GM12878 (cell line): ENCODE data around the gene NDUFA12. TPM values are rescaled to one million over a fixed set of nuclear protein-coding genes. Genes with fewer than 3 reads are reported as not detected.

Experiments used
- BCLAF1 ChIP-seq: fragments of 450-650 bp; IDR thresholded peaks from 2 replicates; pipeline ENCODE4 v1.6.1; 2017; ENCODE audit warnings: antibody characterized with exemption, mild to moderate bottlenecking, moderate library complexity
- CBFB ChIP-seq: IDR thresholded peaks from 2 replicates; pipeline ENCODE4 v1.6.1; 2016; ENCODE audit warnings: antibody characterized with exemption, low read depth
- MTA2 ChIP-seq: fragments of 450-650 bp; IDR thresholded peaks from 2 replicates; pipeline ENCODE4 v1.6.1; 2016; ENCODE audit warnings: low read depth, mild to moderate bottlenecking, moderate library complexity
- MYC ChIP-seq: IDR thresholded peaks from 2 replicates; pipeline ENCODE4 v1.6.1; 2011; ENCODE audit warnings: mild to moderate bottlenecking, low read length, moderate library complexity, inconsistent platforms; ENCODE audit not compliant: insufficient read depth, insufficient replicate concordance, insufficient read length, severe bottlenecking
- NR2C2 ChIP-seq: IDR thresholded peaks from 2 replicates; pipeline ENCODE4 v1.6.1; 2011; ENCODE audit warnings: borderline replicate concordance, low read depth; ENCODE audit not compliant: control insufficient read depth, insufficient read length
- RAD21 ChIP-seq: IDR thresholded peaks from 2 replicates; pipeline ENCODE4 v1.6.1; 2011; ENCODE audit warnings: mild to moderate bottlenecking, low read depth, low read length, moderate library complexity; ENCODE audit not compliant: insufficient read depth
- RUNX3 ChIP-seq: IDR thresholded peaks from 2 replicates; pipeline ENCODE4 v1.6.1; 2012; ENCODE audit warnings: low read length, inconsistent platforms
- SMAD1 ChIP-seq: fragments of 450-650 bp; IDR thresholded peaks from 2 replicates; pipeline ENCODE4 v1.6.1; 2018; ENCODE audit warnings: mild to moderate bottlenecking, low read depth; ENCODE audit not compliant: partially characterized antibody
- SMARCA5 ChIP-seq: fragments of 450-650 bp; IDR thresholded peaks from 2 replicates; pipeline ENCODE4 v1.6.1; 2017; ENCODE audit warnings: mild to moderate bottlenecking
- SRF ChIP-seq, 2 experiments: IDR thresholded peaks; 2 replicates each; pipeline ENCODE4 v1.6.1; 2011; ENCODE audit warnings: low read depth in 2 of 2, low read length in 2 of 2, mild to moderate bottlenecking in 1 of 2, moderate library complexity in 1 of 2
- TARDBP ChIP-seq: IDR thresholded peaks from 2 replicates; pipeline ENCODE4 v1.6.1; 2016; ENCODE audit warnings: borderline replicate concordance
- TCF12 ChIP-seq: IDR thresholded peaks from 2 replicates; pipeline ENCODE4 v1.6.1; 2011; ENCODE audit warnings: low read depth, mild to moderate bottlenecking, low read length
- ZNF24 ChIP-seq: fragments of 450-650 bp; IDR thresholded peaks from 2 replicates; pipeline ENCODE4 v1.6.1; 2017; ENCODE audit warnings: antibody characterized with exemption, mild to moderate bottlenecking
- polyA plus RNA-seq, 11 experiments: library from polyadenylated mRNA; depleted of rRNA in 4 of 11; unstranded in 6 of 11; stranded (reverse) in 5 of 11; fragments of >200 nt; fragmentation: Nextera tagmentation in 4 of 11; fragmentation: Illumina TruSeq in 1 of 11; extraction: Ambion mirVana in 4 of 11; extraction: Trizol in 1 of 11; gene quantifications; 1 replicate in 1 of 11; 2 replicates in 10 of 11; pipeline versions ENCODE4 v1.2.1 to v1.2.3, GENCODE V29; 2011 to 2016; ENCODE audit warnings: inconsistent platforms in 2 of 11, missing spikeins in 2 of 11, low read depth in 1 of 11
- total RNA-seq, 4 experiments: library from RNA; depleted of rRNA in 3 of 4; stranded (reverse); fragments of >200 nt in 3 of 4; fragmentation: Illumina TruSeq in 1 of 4; extraction: Trizol in 1 of 4; gene quantifications; 2 replicates each; pipeline versions ENCODE4 v1.2.1 to v1.2.3, GENCODE V29; 2013 to 2021
- TF ChIP-seq, protein P1 (sequence below): IDR thresholded peaks from 2 replicates; pipeline ENCODE4 v1.6.1; 2011; ENCODE audit warnings: mild to moderate bottlenecking, low read depth, low read length, moderate library complexity; ENCODE audit not compliant: insufficient replicate concordance

Gene NDUFA12
- total and polyA plus RNA-seq, 10 of the 15 experiments (the other 5 are each of a cell fraction or from before 2014, with no cell fraction given), result 141 to 1,021 (median 295) TPM

DNA sequence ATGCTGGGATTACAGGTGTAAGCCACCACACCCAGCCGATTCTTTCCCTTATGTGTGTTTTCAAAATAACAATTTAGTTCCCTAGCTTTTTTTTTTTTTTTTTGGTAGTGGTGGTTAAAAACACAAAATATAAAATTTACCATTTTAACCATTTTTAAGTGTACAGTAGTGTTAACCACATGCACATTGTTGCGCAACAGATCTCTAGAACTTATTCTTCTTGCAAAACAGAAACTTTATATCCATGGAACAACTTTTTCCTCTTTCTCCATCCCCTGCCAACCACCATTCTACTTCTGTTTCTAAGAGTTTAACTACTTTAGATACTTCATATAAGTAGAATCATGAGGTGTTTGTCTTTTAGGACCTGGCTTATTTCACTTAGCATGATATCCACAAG lies 1.1 kb upstream of the NDUFA12 start (continued):
- TF ChIP-seq RAD21, result no peak
- TF ChIP-seq SMAD1, result no peak
- TF ChIP-seq TCF12, result no peak
- TF ChIP-seq ZNF24, result no peak
- TF ChIP-seq CBFB, result no peak
- no peak for TF ChIP-seq SMARCA5
- TF ChIP-seq TARDBP, result no peak
- no peak for TF ChIP-seq BCLAF1
- no peak for TF ChIP-seq RUNX3
- TF ChIP-seq MYC, result no peak
- TF ChIP-seq MTA2, result no peak
- TF ChIP-seq SRF (IDR thresholded peaks at IDR 0.05; ENCODE audit: low read depth in 2 of 2, low read length in 2 of 2), result no peak
- no peak for TF ChIP-seq NR2C2
- TF ChIP-seq, protein P1, sequence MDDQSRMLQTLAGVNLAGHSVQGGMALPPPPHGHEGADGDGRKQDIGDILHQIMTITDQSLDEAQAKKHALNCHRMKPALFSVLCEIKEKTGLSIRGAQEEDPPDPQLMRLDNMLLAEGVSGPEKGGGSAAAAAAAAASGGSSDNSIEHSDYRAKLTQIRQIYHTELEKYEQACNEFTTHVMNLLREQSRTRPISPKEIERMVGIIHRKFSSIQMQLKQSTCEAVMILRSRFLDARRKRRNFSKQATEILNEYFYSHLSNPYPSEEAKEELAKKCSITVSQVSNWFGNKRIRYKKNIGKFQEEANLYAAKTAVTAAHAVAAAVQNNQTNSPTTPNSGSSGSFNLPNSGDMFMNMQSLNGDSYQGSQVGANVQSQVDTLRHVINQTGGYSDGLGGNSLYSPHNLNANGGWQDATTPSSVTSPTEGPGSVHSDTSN, result no peak
- TF ChIP-seq, all 136 proteins: peak for 0
